K562 (cell line): ENCODE results near the gene FBXL2. TPM values are rescaled to one million over a fixed set of nuclear protein-coding genes. Genes with fewer than 3 reads are reported as not detected.

Experiments
- BACH1 ChIP-seq: fragments of 200-800 bp; sonication (Bioruptor generic); IDR thresholded peaks from 2 replicates; pipeline ENCODE4 v1.6.1; 2016; ENCODE audit warnings: missing genetic modification characterization, missing compliant biosample characterization
- FOSL1 ChIP-seq: fragments of 200-800 bp; sonication (Bioruptor generic); conservative IDR thresholded peaks from 2 replicates; pipeline ENCODE4 v1.6.1; 2016; ENCODE audit warnings: missing genetic modification characterization, missing compliant biosample characterization
- FOXM1 ChIP-seq, 2 experiments: fragments of 450-650 bp in 1 of 2; sonication (generic) in 1 of 2; formaldehyde crosslinking in 1 of 2; IDR thresholded peaks; 2 replicates each; pipeline versions ENCODE4 v1.6.1 to v1.9.0; 2017 to 2022; ENCODE audit warnings: low read depth in 2 of 2, mild to moderate bottlenecking in 2 of 2, missing genetic modification reagents in 1 of 2, moderate library complexity in 1 of 2
- FOXO4 ChIP-seq: fragments of 450-650 bp; formaldehyde crosslinking; IDR thresholded peaks from 2 replicates; pipeline ENCODE4 v1.4.0; 2020; ENCODE audit warnings: mild to moderate bottlenecking, moderate library complexity
- HMBOX1 ChIP-seq: sonication (generic); IDR thresholded peaks from 2 replicates; pipeline ENCODE4 v1.6.1; 2016
- LCOR ChIP-seq: sonication (generic); formaldehyde crosslinking; IDR thresholded peaks from 2 replicates; pipeline ENCODE4 v1.8.0; 2022; ENCODE audit warnings: mild to moderate bottlenecking, missing genetic modification reagents
- MITF ChIP-seq: IDR thresholded peaks from 2 replicates; pipeline ENCODE4 v1.6.1; 2014; ENCODE audit warnings: antibody characterized with exemption
- NONO ChIP-seq, 2 experiments: fragments of 200-400 bp in 1 of 2; fragments of 450-650 bp in 1 of 2; formaldehyde crosslinking in 1 of 2; IDR thresholded peaks; 2 replicates each; pipeline ENCODE4 v1.6.1; 2017; ENCODE audit warnings: low read depth in 2 of 2, mild to moderate bottlenecking in 2 of 2, moderate library complexity in 2 of 2, low read length in 1 of 2
- SPI1 ChIP-seq: IDR thresholded peaks from 2 replicates; pipeline ENCODE4 v1.6.1; 2011; ENCODE audit warnings: low read depth, low read length, control low read depth, borderline replicate concordance
- XRCC4 ChIP-seq: IDR thresholded peaks from one replicate; pipeline ENCODE4 v1.6.1; 2011; ENCODE audit not compliant: insufficient read depth, insufficient read length; ENCODE audit errors: extremely low read depth
- ZBTB33 ChIP-seq: sonication (generic); formaldehyde crosslinking; IDR thresholded peaks from 2 replicates; pipeline ENCODE4 v1.8.1; 2023; ENCODE audit warnings: mild to moderate bottlenecking, missing genetic modification reagents
- ZNF12 ChIP-seq: sonication (generic); formaldehyde crosslinking; IDR thresholded peaks from 2 replicates; pipeline ENCODE4 v1.4.0; 2020; ENCODE audit warnings: mild to moderate bottlenecking, missing genetic modification reagents
- ZNF24 ChIP-seq: fragments of 450-650 bp; IDR thresholded peaks from 2 replicates; pipeline ENCODE4 v1.6.1; 2016
- ZNF253 ChIP-seq: fragments of 250-450 bp; sonication (Bioruptor Pico); conservative IDR thresholded peaks from 2 replicates; pipeline ENCODE4 v1.6.1; 2021; ENCODE audit warnings: mild to moderate bottlenecking
- ZNF41 ChIP-seq: fragments of 250-450 bp; sonication (Bioruptor Pico); conservative IDR thresholded peaks from 2 replicates; pipeline ENCODE4 v1.4.0; 2020; ENCODE audit warnings: mild to moderate bottlenecking
- polyA plus RNA-seq, 8 experiments: library from polyadenylated mRNA; depleted of rRNA in 4 of 8; stranded (reverse) in 5 of 8; unstranded in 3 of 8; fragments of >200 nt; fragmentation: Nextera tagmentation in 2 of 8; fragmentation: Illumina TruSeq in 1 of 8; extraction: Ambion mirVana in 2 of 8; extraction: Trizol in 1 of 8; gene quantifications; 2 replicates each; pipeline versions ENCODE4 v1.2.1 to v1.2.3, GENCODE V29; 2011 to 2014; ENCODE audit warnings: inconsistent platforms in 1 of 8, missing spikeins in 1 of 8
- total RNA-seq, 7 experiments: library from RNA; depleted of rRNA in 6 of 7; stranded (reverse); fragments of >200 nt in 6 of 7; fragmentation: Illumina TruSeq in 2 of 7; extraction: Trizol in 2 of 7; gene quantifications; 2 replicates each; pipeline versions ENCODE4 v1.2.1 to v1.2.3, GENCODE V29; 2011 to 2021; ENCODE audit warnings: low replicate concordance in 1 of 7
- TF ChIP-seq, protein P1 (sequence below), 2 experiments: fragments of 150-350 bp in 1 of 2; IDR thresholded peaks; 2 replicates each; pipeline ENCODE4 v1.6.1; 2012 to 2016; ENCODE audit warnings: low read depth in 2 of 2, low read length in 2 of 2, mild to moderate bottlenecking in 1 of 2, moderate library complexity in 1 of 2
- TF ChIP-seq, protein P2 (sequence below): fragments of 450-650 bp; formaldehyde crosslinking; conservative IDR thresholded peaks from 2 replicates; pipeline ENCODE4 v1.4.0; 2022; ENCODE audit warnings: mild to moderate bottlenecking, missing genetic modification characterization

The FBXL2 gene
- total and polyA plus RNA-seq, 9 of the 15 experiments (the other 6 are each of a cell fraction or from before 2014, with no cell fraction given) = 1.3 to 6.9 (median 1.9) TPM

DNA sequence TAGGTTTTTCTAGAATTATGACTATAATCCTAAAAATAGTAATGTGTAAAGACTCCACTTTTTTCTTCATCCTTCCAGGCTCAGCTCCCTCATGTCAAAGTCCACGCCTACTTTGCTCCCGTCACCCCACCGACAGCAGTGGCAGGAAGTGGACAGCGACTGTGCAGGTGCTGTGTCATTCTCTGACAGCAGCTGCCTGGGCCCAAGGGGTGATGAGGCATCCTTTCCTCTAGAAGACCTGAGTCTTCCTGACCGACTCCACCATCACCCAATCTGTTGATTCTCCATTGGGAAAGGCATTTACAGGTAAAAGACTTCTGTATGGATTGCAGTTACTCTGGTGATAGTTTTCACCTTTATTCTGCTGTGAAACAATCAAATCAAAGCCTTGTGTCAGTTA is 108.2 kb downstream of the FBXL2 start (continued):
- TF ChIP-seq ZBTB33 (CRISPR knock-in tag) (no peak), NONO (IDR thresholded peaks at IDR 0.05; ENCODE audit: low read depth in 2 of 2, low read length in 1 of 2) (no peak), HMBOX1 (no peak), ZNF12 (no peak), FOSL1 (tag) (0 out of 2 replicates have a peak, but pooled peaks have one; percentile 15), BACH1 (tag) (peak; percentile 71; the same call in 1 of the 2 replicates), SPI1 (peak; percentile 72; the same call in 1 of the 2 replicates), FOXO4 (no peak), ZNF24 (no peak), XRCC4 (no peak), ZNF41 (CRISPR knock-in tag) (no peak), MITF (no peak), FOXM1 (IDR thresholded peaks at IDR 0.05; ENCODE audit: low read depth) (no peak), FOXM1 (CRISPR knock-in tag; IDR thresholded peaks at IDR 0.05; ENCODE audit: low read depth) (no peak), ZNF253 (CRISPR knock-in tag) (no peak), LCOR (CRISPR knock-in tag) (no peak)
- TF ChIP-seq, protein P1, sequence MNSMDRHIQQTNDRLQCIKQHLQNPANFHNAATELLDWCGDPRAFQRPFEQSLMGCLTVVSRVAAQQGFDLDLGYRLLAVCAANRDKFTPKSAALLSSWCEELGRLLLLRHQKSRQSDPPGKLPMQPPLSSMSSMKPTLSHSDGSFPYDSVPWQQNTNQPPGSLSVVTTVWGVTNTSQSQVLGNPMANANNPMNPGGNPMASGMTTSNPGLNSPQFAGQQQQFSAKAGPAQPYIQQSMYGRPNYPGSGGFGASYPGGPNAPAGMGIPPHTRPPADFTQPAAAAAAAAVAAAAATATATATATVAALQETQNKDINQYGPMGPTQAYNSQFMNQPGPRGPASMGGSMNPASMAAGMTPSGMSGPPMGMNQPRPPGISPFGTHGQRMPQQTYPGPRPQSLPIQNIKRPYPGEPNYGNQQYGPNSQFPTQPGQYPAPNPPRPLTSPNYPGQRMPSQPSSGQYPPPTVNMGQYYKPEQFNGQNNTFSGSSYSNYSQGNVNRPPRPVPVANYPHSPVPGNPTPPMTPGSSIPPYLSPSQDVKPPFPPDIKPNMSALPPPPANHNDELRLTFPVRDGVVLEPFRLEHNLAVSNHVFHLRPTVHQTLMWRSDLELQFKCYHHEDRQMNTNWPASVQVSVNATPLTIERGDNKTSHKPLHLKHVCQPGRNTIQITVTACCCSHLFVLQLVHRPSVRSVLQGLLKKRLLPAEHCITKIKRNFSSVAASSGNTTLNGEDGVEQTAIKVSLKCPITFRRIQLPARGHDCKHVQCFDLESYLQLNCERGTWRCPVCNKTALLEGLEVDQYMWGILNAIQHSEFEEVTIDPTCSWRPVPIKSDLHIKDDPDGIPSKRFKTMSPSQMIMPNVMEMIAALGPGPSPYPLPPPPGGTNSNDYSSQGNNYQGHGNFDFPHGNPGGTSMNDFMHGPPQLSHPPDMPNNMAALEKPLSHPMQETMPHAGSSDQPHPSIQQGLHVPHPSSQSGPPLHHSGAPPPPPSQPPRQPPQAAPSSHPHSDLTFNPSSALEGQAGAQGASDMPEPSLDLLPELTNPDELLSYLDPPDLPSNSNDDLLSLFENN (IDR thresholded peaks at IDR 0.05; ENCODE audit: low read depth in 2 of 2, low read length in 2 of 2) = no peak
- TF ChIP-seq, protein P2, sequence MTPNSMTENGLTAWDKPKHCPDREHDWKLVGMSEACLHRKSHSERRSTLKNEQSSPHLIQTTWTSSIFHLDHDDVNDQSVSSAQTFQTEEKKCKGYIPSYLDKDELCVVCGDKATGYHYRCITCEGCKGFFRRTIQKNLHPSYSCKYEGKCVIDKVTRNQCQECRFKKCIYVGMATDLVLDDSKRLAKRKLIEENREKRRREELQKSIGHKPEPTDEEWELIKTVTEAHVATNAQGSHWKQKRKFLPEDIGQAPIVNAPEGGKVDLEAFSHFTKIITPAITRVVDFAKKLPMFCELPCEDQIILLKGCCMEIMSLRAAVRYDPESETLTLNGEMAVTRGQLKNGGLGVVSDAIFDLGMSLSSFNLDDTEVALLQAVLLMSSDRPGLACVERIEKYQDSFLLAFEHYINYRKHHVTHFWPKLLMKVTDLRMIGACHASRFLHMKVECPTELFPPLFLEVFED (CRISPR knock-in tag) = no peak
